SJCRH30 (cell line): ENCODE data around the gene KRTAP3-2. TPM values are rescaled to one million over a fixed set of nuclear protein-coding genes. Genes with fewer than 3 reads are reported as not detected.

ENCODE experiments used
- DNase-seq, 2 experiments: peaks; one replicate each; pipeline ENCODE4 v3.0.0-alpha.2; 2015 to 2020
- H3K27ac ChIP-seq: fragments of 250-450 bp; sonication (Bioruptor Pico); 2 replicates; pipeline ENCODE4 v1.5.1; 2020; ENCODE audit warnings: mild to moderate bottlenecking, moderate library complexity
- H3K27me3 ChIP-seq: fragments of 250-450 bp; sonication (Bioruptor Pico); 2 replicates; pipeline ENCODE4 v1.5.1; 2020; ENCODE audit warnings: mild to moderate bottlenecking, moderate library complexity
- H3K36me3 ChIP-seq: fragments of 250-450 bp; sonication (Bioruptor Pico); 2 replicates; pipeline ENCODE4 v1.5.1; 2020; ENCODE audit warnings: mild to moderate bottlenecking, moderate library complexity
- H3K4me1 ChIP-seq: fragments of 250-450 bp; sonication (Bioruptor Pico); 2 replicates; pipeline ENCODE4 v1.5.1; 2020; ENCODE audit warnings: mild to moderate bottlenecking, moderate library complexity
- H3K4me3 ChIP-seq: fragments of 250-450 bp; sonication (Bioruptor Pico); 2 replicates; pipeline ENCODE4 v1.5.1; 2020; ENCODE audit warnings: mild to moderate bottlenecking, moderate library complexity
- H3K9me3 ChIP-seq: fragments of 250-450 bp; sonication (Bioruptor Pico); replicated peaks from 2 replicates; pipeline ENCODE4 v1.5.1; 2020; ENCODE audit warnings: mild to moderate bottlenecking, moderate library complexity
- total RNA-seq: library from RNA; depleted of rRNA; stranded (reverse); fragments of >200 nt; shearing (Covaris generic); gene quantifications from 2 replicates; pipeline ENCODE4 v1.2.3, GENCODE V29; 2014; rRNA removed

Gene KRTAP3-2
- total RNA-seq, 1 experiment from 2014 or later = not detected

- H3K36me3 ChIP-seq = no peaks in the 10 kb centered on the region
- H3K27ac ChIP-seq = no peak overlapping the region
- H3K27me3 ChIP-seq = no peaks in the 10 kb centered on the region
- H3K4me1 ChIP-seq = 0 out of 2 replicates have a peak, but pooled peaks cover under 1% of the 10 kb centered on the region
- H3K4me3 ChIP-seq = no peak overlapping the region
- H3K9me3 ChIP-seq = no peaks in the 10 kb centered on the region
- no peak for DNase-seq
These were observed 37.6 kb downstream of the KRTAP3-2 start for GRCh38 chr17:40962059-40962561.

- no peaks in the 10 kb centered on the region for H3K9me3 ChIP-seq
- no peak overlapping the region for H3K4me3 ChIP-seq
- no peak overlapping the region for H3K27ac ChIP-seq
- no peak for DNase-seq
- peaks cover 6% of the 10 kb centered on the region; the same call in 1 of the 2 replicates for H3K4me1 ChIP-seq
- H3K27me3 ChIP-seq = no peaks in the 10 kb centered on the region
- H3K36me3 ChIP-seq = no peaks in the 10 kb centered on the region
These were observed 38.1 kb downstream of the KRTAP3-2 start for GRCh38 chr17:40961591-40961990.

GRCh38 chr17:40960144-40960543 lies 39.6 kb downstream of the KRTAP3-2 start:
- DNase-seq = no peak
- no peaks in the 10 kb centered on the region for H3K27me3 ChIP-seq
- no peak overlapping the region for H3K27ac ChIP-seq
- no peaks in the 10 kb centered on the region for H3K36me3 ChIP-seq
- H3K9me3 ChIP-seq = no peaks in the 10 kb centered on the region
- no peak overlapping the region for H3K4me3 ChIP-seq
- H3K4me1 ChIP-seq = peaks cover 6% of the 10 kb centered on the region; the same call in 1 of the 2 replicates

DNA sequence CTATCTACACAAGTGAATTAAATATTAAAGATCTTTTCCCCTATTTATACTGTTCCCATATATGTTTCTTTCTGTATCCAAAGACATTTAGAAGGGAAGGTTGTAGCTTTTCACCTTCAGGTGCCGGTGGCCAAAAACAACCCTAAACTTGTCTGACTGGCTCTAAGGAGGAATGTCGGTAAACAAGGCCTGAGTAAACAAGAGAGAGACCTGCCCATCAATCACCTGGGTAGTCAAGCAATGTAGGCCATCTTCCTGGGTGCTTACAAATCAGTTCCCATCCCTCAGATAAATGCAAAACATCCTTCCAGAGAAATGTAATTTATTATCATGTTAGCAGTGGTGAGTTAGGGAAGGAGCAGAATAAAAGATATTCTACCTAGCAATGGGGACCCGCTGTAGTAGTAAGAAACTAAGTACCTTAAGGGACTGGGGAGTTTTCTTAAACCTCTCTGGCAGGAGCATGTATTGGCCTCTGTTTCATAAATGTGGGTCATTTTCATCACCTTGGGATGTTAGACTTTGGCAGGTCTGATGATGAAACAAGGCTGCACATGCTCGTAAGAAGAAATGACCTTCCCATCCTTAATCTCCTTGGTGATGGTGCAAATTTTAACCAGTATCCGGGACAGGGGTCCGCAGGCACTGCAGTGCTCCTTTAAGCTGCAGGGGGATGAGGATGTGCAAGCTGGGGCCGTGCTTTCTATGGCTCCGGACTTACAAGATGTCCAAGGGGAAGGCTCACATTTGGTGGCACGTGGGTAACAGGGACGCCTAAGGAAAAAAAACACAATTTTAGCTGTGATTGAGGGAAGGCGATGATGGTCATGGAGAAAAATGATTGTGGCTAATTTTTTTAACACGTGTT lies 41.4 kb downstream of the KRTAP3-2 start:
- DNase-seq = no peak
- Histone ChIP-seq H3K36me3 (no peaks in the 10 kb centered on the region), H3K27me3 (no peaks in the 10 kb centered on the region), H3K4me3 (no peak overlapping the region), H3K4me1 (peaks cover 6% of the 10 kb centered on the region), H3K27ac (no peak overlapping the region), H3K9me3 (no peaks in the 10 kb centered on the region)

DNA sequence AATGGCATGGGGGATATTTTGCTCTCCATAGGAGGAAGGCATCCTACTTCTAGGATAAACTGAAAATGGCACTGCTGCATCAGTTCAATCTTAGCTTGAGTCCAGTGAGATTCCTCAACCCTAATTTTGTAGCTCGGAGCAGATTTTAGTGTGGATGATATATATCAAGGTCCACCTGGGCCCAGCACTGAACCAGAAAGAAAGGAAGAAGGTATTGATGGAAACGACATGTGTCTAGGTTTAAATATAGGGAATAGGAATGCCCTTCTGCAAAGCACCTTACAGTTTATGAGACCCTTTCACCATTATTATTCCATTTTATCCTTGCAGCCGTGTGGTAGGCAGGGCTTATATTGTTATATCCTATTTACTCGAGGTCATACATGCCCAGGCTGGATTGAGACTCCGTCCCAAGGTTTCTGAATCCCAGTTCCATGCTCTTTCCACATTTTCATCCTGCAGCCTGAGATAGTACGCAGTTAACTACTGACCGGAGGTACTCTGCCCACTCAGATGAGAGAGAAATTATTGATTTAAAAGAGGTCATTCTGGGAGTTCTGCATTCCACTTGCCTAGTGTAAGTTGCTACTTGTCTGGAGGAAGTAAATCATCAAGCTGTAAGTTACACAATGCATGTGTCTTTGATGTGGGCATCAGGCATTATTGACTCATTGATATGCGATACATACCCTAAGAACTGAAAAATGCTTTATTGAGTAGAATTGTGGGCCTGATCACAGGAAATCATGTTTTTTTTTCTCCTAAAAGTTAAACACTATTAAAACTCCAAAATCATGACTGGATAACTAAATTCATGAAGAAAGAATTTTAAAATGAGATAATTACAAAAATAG lies 43.1 kb downstream of the KRTAP3-2 start:
- no peaks in the 10 kb centered on the region for H3K9me3 ChIP-seq
- H3K27ac ChIP-seq = no peak overlapping the region
- DNase-seq = no peak
- peaks cover 23% of the 10 kb centered on the region for H3K4me1 ChIP-seq
- H3K27me3 ChIP-seq = no peaks in the 10 kb centered on the region
- no peak overlapping the region for H3K4me3 ChIP-seq
- H3K36me3 ChIP-seq = no peaks in the 10 kb centered on the region

GRCh38 chr17:40953881-40954280 lies 45.8 kb downstream of the KRTAP3-2 start:
- no peak overlapping the region for H3K27ac ChIP-seq
- H3K4me1 ChIP-seq = peaks cover 26% of the 10 kb centered on the region
- no peak for DNase-seq
- no peak overlapping the region for H3K4me3 ChIP-seq
- H3K9me3 ChIP-seq = no peaks in the 10 kb centered on the region
- H3K36me3 ChIP-seq = no peaks in the 10 kb centered on the region
- H3K27me3 ChIP-seq = no peaks in the 10 kb centered on the region

DNA sequence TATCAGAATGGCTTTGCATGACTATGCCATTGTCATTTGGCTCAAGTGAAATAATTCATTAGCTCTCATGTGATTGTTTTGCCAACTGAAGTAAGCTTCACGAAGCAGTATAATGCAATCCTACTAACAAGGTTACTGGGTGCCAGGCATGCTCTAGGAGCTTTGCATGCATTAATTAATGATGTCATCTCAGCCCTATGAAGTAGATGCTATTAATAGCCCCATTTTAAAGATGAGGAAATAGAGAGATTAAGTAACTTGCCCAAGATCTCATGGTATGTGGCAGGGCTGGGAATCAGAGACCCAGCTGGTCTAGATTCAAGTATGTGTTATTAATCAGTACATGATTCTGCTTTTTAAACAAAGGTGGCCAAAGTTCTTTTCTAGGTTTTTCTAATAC lies 47.0 kb downstream of the KRTAP3-2 start:
- no peak overlapping the region for H3K27ac ChIP-seq
- H3K4me1 ChIP-seq = peaks cover 26% of the 10 kb centered on the region
- H3K27me3 ChIP-seq = no peaks in the 10 kb centered on the region
- H3K4me3 ChIP-seq = no peak overlapping the region
- H3K36me3 ChIP-seq = no peaks in the 10 kb centered on the region
- no peaks in the 10 kb centered on the region for H3K9me3 ChIP-seq
- peak in 1 of 2 experiments; percentile 20 for DNase-seq

- H3K27me3 ChIP-seq = peaks cover 3% of the 10 kb centered on the region; the same call in 1 of the 2 replicates
- peak in 1 of 2 experiments; percentile 9 for DNase-seq
- H3K27ac ChIP-seq = no peak overlapping the region
- no peaks in the 10 kb centered on the region for H3K36me3 ChIP-seq
- H3K9me3 ChIP-seq = no peaks in the 10 kb centered on the region
- peaks cover 28% of the 10 kb centered on the region for H3K4me1 ChIP-seq
- H3K4me3 ChIP-seq = no peak overlapping the region
These were observed 47.6 kb downstream of the KRTAP3-2 start for GRCh38 chr17:40952154-40952553.

DNA sequence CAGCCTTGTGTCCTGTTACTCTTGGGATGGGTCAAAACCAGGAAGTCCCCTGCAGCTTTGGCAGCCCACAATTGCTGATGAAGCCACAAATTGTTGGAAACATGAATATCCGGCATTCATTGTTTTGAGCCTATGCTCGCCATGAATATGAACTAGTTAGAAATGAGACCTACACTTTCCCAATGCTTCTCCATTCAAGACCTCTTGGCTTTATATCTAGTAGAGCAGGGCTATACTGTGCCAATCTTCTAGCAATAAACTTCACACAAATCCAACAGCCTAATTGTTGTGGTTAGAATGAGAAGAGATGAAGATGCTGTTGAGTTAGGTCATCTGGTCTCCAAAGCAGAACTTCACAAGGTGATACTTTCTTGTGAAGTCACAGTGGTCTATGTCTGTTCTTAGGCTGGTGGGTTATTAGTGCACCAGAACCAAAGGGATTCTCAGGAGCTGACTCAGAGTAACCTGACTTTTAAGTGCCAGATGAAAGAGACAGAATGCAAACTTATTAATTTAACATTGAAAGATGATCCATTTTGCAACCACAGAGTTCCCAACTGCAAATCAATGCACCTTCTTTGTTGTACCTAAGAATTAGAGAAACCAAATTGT lies 48.6 kb downstream of the KRTAP3-2 start:
- H3K27me3 ChIP-seq = peaks cover 3% of the 10 kb centered on the region; the same call in 1 of the 2 replicates
- no peak overlapping the region for H3K4me3 ChIP-seq
- H3K36me3 ChIP-seq = no peaks in the 10 kb centered on the region
- H3K27ac ChIP-seq = no peak overlapping the region
- no peaks in the 10 kb centered on the region for H3K9me3 ChIP-seq
- H3K4me1 ChIP-seq = peaks cover 25% of the 10 kb centered on the region
- DNase-seq = no peak

GRCh38 chr17:40950176-40950575 lies 49.5 kb downstream of the KRTAP3-2 start:
- DNase-seq = no peak
- Histone ChIP-seq H3K27me3 (peaks cover 3% of the 10 kb centered on the region; the same call in 1 of the 2 replicates), H3K4me3 (no peak overlapping the region), H3K27ac (no peak overlapping the region), H3K36me3 (no peaks in the 10 kb centered on the region), H3K4me1 (peaks cover 25% of the 10 kb centered on the region), H3K9me3 (no peaks in the 10 kb centered on the region)

DNA sequence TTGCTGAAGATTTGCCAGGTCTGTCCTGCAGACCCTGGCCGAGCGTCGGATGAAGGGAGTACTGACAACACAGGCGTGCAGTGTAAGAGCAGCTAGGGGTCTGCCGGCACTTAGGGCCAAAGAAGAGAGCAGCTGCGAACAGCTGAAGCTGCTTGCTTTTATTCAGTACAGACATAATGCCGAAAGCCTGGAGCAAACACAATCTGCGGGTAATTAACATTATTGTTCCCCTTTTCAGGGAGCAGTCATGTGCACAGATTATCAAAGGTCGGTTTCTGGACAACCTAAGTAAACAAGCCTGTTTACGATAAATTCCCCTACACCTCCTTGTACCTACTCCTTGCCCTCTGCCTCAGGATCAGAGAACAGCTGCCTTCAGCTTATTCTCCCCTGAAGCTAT lies 50.3 kb downstream of the KRTAP3-2 start:
- DNase-seq = peak; percentile 57 to 74
- H3K4me1 ChIP-seq = peaks cover 25% of the 10 kb centered on the region
- H3K27ac ChIP-seq = peak overlapping the region; percentile 22; the same call in 1 of the 2 replicates
- no peaks in the 10 kb centered on the region for H3K9me3 ChIP-seq
- H3K4me3 ChIP-seq = peak overlapping the region; percentile 44
- H3K27me3 ChIP-seq = peaks cover 3% of the 10 kb centered on the region; the same call in 1 of the 2 replicates
- no peaks in the 10 kb centered on the region for H3K36me3 ChIP-seq

Other genes with a start within 250 kb of the KRTAP3-2 start
- gene KRT25, start 244.6 kb downstream of the KRTAP3-2 start, total RNA-seq = not detected in 2 replicates
- gene KRT26, start 227.7 kb downstream of the KRTAP3-2 start, total RNA-seq = not detected in 2 replicates
- not detected in 2 replicates for gene KRT27, start 217.4 kb downstream of the KRTAP3-2 start, total RNA-seq
- 0.20 TPM in 1 of 2 replicates, not detected in the other for gene KRT28, start 199.9 kb downstream of the KRTAP3-2 start, total RNA-seq
- gene KRT10, start 177.3 kb downstream of the KRTAP3-2 start, total RNA-seq = 20.4 and 22.5 TPM in 2 replicates
- gene KRT12, start 132.7 kb downstream of the KRTAP3-2 start, total RNA-seq = not detected in 2 replicates
- gene KRT20, start 114.7 kb downstream of the KRTAP3-2 start, total RNA-seq = 0.08 and 0.28 TPM in 2 replicates
- gene KRT23, start 62.3 kb downstream of the KRTAP3-2 start, total RNA-seq = not detected in 2 replicates
- not detected in 2 replicates for gene KRT39, start 33.0 kb downstream of the KRTAP3-2 start, total RNA-seq
- gene KRT40, start 15.6 kb downstream of the KRTAP3-2 start, total RNA-seq = not detected in 2 replicates
- not detected in 2 replicates for gene KRTAP3-3, start 5.7 kb downstream of the KRTAP3-2 start, total RNA-seq
- not detected in 2 replicates for gene KRTAP3-1, start 9.2 kb upstream of the KRTAP3-2 start, total RNA-seq
- not detected in 2 replicates for gene KRTAP1-5, start 27.3 kb upstream of the KRTAP3-2 start, total RNA-seq
- not detected in 2 replicates for gene KRTAP1-4, start 30.3 kb upstream of the KRTAP3-2 start, total RNA-seq
- not detected in 2 replicates for gene KRTAP1-3, start 35.0 kb upstream of the KRTAP3-2 start, total RNA-seq
- gene KRTAP1-1, start 41.5 kb upstream of the KRTAP3-2 start, total RNA-seq = not detected in 2 replicates
- gene KRTAP2-1, start 47.4 kb upstream of the KRTAP3-2 start, total RNA-seq = not detected in 2 replicates
- gene KRTAP2-2, start 55.3 kb upstream of the KRTAP3-2 start, total RNA-seq = not detected in 2 replicates
- not detected in 2 replicates for gene KRTAP2-3, start 60.2 kb upstream of the KRTAP3-2 start, total RNA-seq
- not detected in 2 replicates for gene KRTAP2-4, start 66.0 kb upstream of the KRTAP3-2 start, total RNA-seq
- 0.18 TPM in 1 of 2 replicates, not detected in the other for gene KRTAP4-7, start 84.2 kb upstream of the KRTAP3-2 start, total RNA-seq
- not detected in 2 replicates for gene KRTAP4-8, start 98.2 kb upstream of the KRTAP3-2 start, total RNA-seq
- gene KRTAP4-16, start 102.3 kb upstream of the KRTAP3-2 start, total RNA-seq = not detected in 2 replicates
- gene KRTAP4-9, start 105.5 kb upstream of the KRTAP3-2 start, total RNA-seq = not detected in 2 replicates
- gene KRTAP4-11, start 118.5 kb upstream of the KRTAP3-2 start, total RNA-seq = not detected in 2 replicates
- gene KRTAP4-12, start 124.3 kb upstream of the KRTAP3-2 start, total RNA-seq = 0.22 TPM in 1 of 2 replicates, not detected in the other
- gene KRTAP4-6, start 140.6 kb upstream of the KRTAP3-2 start, total RNA-seq = not detected in 2 replicates
- gene KRTAP4-5, start 149.9 kb upstream of the KRTAP3-2 start, total RNA-seq = not detected in 2 replicates
- gene KRTAP4-4, start 160.8 kb upstream of the KRTAP3-2 start, total RNA-seq = not detected in 2 replicates
- gene KRTAP4-3, start 168.3 kb upstream of the KRTAP3-2 start, total RNA-seq = not detected in 2 replicates
- gene KRTAP4-2, start 178.3 kb upstream of the KRTAP3-2 start, total RNA-seq = 0.14 TPM in 1 of 2 replicates, not detected in the other
- not detected in 2 replicates for gene KRTAP4-1, start 185.0 kb upstream of the KRTAP3-2 start, total RNA-seq
- not detected in 2 replicates for gene KRTAP9-1, start 190.0 kb upstream of the KRTAP3-2 start, total RNA-seq
- not detected in 2 replicates for gene KRTAP9-2, start 226.7 kb upstream of the KRTAP3-2 start, total RNA-seq
- gene KRTAP9-3, start 232.5 kb upstream of the KRTAP3-2 start, total RNA-seq = not detected in 2 replicates
- not detected in 2 replicates for gene KRTAP9-8, start 238.1 kb upstream of the KRTAP3-2 start, total RNA-seq
- 0.10 TPM in 1 of 2 replicates, not detected in the other for gene KRTAP9-4, start 249.8 kb upstream of the KRTAP3-2 start, total RNA-seq